GM19324 (cell line): Measurements from ENCODE around the gene TCEA2.

ENCODE experiments used
- ATAC-seq: cut with Tn5 transposase; IDR thresholded peaks from one replicate; pipeline ENCODE4 v1.9.1; 2021; ENCODE audit warnings: mild to moderate bottlenecking, moderate library complexity; ENCODE audit not compliant: unreplicated experiment, low FRiP score

The TCEA2 gene

DNA sequence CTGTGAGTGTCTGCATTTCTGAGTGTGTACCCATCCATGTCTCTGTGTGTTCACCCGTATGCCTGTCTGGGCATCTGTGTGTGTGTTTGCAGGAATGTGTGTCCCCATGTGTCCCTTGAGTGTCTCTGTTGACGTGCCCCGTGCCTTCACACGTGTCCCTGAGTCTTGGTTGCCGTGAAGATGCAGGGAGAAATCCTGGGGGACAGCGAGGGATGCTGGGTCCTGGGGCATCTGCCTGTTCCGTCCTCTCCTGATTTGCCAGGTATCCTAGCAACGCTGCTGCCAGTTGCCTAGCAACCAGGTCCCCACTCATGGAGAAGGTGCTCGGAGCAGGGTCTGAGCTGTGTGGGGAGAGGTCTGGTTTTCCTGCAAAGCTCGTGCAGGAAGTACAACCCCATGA, 27.2 kb downstream of the TCEA2 start:
- ATAC-seq = no peak

DNA sequence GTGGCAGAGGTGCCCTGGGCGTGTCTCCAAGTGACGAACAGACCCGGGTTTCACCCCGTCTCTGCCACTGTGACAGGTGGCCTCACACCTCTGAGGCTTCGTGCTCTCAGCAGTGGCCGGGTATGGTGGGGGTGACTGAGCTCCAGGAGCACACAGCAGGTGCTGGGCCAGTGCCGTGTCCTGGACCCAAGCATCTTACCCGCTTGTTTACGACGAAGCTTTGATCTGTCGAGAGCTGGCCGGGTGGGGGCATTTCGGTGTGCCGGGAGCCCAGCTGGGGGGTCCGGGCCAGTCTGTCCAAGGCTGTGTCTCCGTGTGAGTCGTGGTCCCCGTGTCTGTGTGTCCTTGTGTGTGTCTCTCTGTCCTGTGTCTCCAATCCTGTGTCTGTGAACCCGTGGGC, 28.3 kb downstream of the TCEA2 start:
- ATAC-seq = no peak

- no peak for ATAC-seq
Measured at GRCh38 chr20:64091770-64092169, 28.8 kb downstream of the TCEA2 start.

- no peak for ATAC-seq
Measured at GRCh38 chr20:64092258-64093012, 29.4 kb downstream of the TCEA2 start.

DNA sequence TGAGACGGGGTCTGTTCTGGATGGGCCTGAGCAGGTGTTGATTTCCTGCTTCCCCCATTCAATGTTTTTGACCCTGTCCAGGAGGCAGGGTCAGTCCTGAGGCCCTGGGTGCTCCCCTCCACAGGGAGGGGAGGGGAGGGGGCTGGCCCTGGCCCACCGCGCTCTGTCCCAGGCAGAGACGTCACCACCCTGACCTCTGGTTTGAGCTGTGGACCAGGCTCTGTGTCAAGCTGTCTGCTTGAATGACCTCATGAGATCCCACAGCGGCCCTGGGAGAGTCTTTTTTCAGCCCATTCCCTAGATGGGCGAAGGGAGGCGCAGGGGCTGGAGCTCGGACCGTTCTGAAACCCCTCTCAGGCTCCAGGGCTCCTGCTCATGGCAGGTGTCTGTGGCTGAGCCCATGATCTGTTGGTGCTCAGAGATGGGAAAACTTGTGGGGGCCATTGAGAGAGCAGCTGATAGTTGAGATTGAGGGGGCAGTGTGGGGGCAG, 30.1 kb downstream of the TCEA2 start:
- no peak for ATAC-seq

GRCh38 chr20:64095455-64095854, 32.5 kb downstream of the TCEA2 start:
- ATAC-seq = no peak

- no peak for ATAC-seq
Measured at GRCh38 chr20:64095927-64096326, 32.9 kb downstream of the TCEA2 start.

- ATAC-seq = no peak
Measured at GRCh38 chr20:64096535-64096934, 33.5 kb downstream of the TCEA2 start.

GRCh38 chr20:64098471-64099013, 35.5 kb downstream of the TCEA2 start:
- ATAC-seq = no peak

DNA sequence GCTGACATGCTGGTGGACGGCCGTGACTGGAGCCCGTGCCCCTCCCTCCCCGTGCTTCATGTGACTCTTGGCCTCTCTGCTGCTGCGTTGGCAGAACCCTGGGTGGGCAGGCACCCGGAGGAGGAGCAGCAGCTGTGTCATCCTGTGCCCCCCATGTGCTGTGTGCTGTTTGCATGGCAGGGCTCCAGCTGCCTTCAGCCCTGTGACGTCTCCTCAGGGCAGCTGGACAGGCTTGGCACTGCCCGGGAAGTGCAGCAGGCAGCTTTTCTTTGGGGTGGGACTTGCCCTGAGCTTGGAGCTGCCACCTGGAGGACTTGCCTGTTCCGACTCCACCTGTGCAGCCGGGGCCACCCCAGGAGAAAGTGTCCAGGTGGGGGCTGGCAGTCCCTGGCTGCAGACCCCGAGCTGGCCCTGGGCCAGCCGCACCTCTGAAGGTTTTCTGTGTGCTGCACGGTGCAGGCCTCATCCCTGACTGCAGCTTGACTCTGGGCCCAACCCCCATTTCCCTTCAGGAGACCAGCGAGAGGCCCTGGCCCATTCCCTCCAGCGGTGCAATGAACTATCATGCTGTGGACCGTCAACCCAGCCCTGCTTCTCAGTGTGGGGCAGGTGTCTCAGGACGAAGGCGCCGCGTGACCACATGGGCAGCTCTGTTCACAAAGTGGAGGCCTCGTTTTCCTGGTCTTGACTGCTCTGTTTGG, 36.2 kb downstream of the TCEA2 start:
- ATAC-seq = no peak

- ATAC-seq = no peak
Measured at GRCh38 chr20:64099880-64100565, 37.0 kb downstream of the TCEA2 start.

GRCh38 chr20:64100566-64100888, 37.5 kb downstream of the TCEA2 start:
- ATAC-seq = no peak

DNA sequence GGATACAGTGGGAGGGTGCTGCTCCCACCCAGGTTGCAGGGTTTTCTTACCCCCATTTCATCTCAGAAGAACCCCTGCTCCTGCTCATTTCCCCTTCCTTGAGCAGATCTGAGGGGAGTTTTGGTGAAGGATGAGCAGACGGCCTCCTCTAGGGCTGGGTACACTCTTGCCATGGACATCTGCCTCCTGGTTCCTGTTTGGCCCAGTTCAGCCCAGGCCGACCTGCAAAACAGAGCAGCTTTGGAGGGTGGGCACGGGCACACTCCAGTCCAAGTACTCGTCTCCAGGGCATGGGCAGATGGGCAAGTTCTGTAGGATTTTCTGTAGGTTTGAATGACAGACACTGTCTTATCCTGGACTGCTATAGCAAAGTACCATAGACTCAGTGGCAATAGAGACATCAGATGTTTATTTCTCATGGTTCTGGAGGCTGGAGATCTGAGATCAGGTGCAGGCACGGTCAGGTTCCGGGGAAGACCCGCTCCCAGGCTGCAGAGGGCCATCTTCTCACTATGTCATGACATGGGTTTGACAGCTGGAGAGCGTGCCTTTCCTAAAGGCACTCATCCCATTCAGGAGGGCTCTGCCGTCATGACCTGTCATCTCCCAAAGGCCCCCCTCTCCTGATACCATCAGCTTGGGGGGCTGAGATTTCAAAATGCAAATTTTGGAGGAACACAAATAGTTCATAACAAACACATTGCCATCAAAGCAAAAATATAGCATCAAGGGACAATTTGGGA, 38.1 kb downstream of the TCEA2 start:
- no peak for ATAC-seq

- no peak for ATAC-seq
Measured at GRCh38 chr20:64101731-64102621, 39.0 kb downstream of the TCEA2 start.

GRCh38 chr20:64102647-64103354, 39.8 kb downstream of the TCEA2 start:
- ATAC-seq = no peak

GRCh38 chr20:64103871-64104666, 41.1 kb downstream of the TCEA2 start:
- no peak for ATAC-seq

- ATAC-seq = no peak
Measured at GRCh38 chr20:64104667-64105451, 41.9 kb downstream of the TCEA2 start.
